HG03196 (cell line): ENCODE measurements around the gene CYB5A.
"Not testable (repeated sequence)": the region's sequence is repeated elsewhere in the genome, so short reads cannot be mapped to it uniquely, and the experiment has no call there.

Experiments used
- ATAC-seq: cut with Tn5 transposase; IDR thresholded peaks from one replicate; pipeline ENCODE4 v1.9.1; 2021; ENCODE audit not compliant: unreplicated experiment

Gene CYB5A, protein sequence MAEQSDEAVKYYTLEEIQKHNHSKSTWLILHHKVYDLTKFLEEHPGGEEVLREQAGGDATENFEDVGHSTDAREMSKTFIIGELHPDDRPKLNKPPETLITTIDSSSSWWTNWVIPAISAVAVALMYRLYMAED

DNA sequence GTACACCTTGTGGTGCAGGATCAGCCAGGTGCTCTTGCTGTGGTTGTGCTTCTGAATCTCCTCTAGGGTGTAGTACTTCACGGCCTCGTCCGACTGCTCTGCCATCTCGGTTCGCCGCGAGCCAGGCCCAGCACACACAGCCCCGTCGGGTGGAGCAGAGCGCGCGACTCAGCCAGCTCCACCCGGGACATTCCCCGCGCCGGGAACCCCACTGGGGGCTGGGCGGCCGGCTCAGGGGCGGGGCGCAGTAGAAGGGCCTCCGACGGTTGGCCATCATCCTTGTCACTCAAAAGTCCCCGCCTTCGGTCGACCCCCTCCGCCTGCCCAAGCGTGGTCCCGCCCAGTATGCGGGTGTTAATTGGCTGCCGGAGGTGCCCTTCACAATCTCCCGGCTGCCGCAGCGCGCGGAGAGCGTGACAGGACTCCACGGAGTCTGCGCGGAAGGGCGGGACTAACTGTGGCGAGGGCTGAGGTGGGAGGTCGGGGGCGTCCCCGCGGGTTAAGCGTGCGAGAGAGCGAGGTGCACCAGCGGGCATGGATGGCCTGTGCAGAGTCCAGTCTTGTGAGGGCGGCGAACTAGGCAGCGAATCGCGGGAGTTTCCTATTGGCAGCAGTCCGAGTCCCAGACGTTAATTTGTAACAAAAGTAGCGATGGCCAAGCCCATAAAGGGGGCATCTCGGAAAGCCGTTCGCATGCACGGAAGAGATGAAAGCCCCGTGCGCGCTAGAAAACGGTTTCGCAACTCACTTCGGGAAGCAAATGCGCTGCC lies at the start of gene CYB5A:
Gene CYB5A, minus strand, starts transcription at position 193 of the 770 bp plus-strand sequence. Its CDS starts 88 bp downstream, at position 105.
- peak; percentile 99 for ATAC-seq

DNA sequence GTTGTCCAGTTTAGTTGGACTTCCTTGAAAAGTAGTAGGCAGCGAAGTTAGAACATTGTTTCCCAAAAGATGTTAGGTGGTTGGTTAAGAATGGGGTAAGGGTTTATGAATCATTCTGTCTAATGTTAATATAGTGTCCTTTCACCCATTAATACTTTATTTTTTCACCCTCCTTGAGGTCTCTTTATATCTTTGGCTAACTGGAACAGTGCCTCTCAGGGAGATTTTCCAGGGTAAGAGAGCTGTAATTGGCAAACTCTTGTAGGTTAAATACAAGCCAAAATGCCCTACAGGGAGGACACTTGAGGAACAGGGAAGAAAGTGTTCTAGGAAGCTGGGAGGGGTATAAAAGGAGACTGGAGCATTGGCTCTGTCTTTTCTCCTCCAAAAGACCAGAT lies 46.1 kb upstream of the CYB5A start:
- no peak for ATAC-seq

DNA sequence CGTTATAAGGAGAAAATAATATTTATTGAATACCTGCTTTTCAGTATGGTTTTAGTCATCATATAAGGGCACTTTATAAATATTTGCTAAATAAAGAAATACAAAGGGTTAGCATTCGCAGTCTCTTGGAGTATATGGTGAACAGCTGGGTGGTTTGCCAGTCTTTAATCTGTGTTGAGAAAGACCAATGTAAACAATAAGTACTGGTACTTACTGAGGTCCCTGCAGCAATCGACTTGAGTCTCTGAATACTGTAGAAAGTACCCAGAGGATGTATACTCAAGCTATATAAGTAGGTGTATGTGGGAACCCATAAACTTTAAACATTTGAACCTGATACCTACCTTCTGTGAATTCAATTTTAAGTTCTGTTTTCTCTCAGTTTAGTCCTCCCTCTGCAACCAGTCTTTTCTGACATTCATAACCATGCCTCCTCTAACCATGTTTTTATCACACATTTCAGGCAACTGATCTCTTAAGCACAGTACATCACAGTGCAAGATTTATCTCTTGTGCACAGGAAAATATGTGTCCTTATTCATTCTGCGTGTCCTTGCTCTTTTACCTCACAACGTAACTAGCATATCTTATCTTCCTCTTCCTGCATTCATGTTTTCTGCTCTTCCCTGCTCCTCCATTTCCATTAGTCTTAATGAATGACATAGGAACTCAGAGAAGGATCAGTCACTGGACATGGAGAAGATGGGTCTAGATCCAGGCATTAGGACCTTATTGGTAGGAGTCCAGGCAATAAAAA lies 45.6 kb upstream of the CYB5A start:
- no peak for ATAC-seq

DNA sequence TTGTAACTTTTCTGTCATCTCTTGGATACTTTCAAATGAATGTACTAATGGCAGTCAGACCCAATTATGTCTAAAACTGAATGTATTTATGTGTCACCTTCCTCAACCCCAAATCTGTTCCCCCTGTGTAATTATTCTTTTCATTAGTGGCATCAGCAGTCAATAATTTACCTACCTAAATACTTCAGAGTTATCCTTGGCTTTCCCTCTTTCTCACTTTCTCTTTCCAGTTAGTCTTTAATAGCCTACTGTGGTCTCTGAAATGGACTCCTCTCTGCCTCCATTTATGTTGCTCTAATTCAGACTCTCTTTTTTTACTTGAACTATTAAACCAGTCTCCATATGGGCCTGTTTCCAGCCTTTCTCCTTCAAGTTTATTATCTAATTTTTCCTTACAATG lies 44.9 kb upstream of the CYB5A start:
- ATAC-seq, result no peak

DNA sequence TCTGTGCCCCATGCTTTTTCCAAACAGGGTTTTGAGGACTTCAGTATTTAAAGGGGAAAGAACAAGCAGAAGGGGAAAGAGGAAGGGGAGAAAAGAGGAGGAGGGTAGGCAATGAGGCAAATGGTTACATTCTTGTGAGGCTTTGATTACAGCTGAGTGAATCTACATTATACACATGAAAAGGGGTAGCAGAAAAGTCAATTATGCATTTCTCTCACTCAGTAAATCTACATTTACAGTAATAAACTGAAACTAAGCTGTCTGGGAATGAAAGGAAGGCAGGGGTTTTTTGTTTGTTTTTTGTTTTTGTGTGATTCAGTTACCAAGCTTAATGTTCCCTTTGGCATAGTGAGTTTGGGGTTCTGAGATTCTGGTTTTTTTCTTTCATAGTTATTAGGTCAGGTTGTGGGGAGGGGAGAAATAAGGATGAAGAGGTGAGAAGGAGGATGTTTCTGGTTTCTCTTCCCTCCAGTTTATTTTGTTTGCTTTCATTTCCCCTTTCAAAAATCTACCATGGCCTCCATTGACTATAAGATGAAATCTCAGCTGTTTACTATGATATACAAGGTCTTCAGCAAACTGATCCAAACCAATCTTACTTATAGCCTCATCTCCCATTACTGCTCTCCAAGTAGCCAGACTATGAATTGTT lies 42.6 kb upstream of the CYB5A start:
- peak; percentile 54 for ATAC-seq

DNA sequence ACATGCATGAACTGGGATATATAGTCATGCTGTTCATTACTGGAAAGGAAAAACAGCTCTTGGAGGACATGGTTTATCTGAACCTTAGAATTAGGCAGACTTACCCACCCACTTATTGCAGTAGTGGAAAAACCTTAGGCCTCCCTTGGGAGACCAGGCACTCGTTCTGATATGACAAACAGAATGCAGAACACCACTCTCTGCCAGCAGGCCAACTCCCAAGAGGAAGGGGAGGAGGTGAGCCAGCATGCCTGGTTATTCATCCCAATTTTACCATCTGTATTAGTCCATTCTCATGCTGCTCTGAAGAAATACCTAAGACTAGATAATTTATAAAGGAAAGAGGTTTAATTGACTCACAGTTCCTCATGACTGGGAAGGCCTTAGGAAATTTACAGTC lies 41.3 kb upstream of the CYB5A start:
- no peak for ATAC-seq

DNA sequence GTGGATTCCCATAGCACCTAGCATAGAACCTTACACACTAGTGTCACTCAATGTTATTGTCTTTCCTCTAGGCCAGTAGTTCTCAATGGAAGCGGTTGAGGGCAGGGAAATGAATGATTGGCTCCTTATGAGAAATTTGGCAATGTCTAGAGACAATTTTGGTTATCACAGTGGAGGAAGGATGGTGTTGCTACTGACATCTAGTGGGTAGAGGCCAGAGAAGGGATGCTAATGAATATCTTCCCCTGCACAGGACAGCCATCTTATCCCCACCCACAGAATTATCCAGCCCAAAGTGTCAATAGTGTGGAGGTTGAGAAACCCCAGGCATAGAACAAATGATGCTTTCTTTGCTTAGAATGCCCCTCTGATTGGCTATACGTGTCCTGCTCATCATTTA lies 39.6 kb upstream of the CYB5A start:
- no peak for ATAC-seq

DNA sequence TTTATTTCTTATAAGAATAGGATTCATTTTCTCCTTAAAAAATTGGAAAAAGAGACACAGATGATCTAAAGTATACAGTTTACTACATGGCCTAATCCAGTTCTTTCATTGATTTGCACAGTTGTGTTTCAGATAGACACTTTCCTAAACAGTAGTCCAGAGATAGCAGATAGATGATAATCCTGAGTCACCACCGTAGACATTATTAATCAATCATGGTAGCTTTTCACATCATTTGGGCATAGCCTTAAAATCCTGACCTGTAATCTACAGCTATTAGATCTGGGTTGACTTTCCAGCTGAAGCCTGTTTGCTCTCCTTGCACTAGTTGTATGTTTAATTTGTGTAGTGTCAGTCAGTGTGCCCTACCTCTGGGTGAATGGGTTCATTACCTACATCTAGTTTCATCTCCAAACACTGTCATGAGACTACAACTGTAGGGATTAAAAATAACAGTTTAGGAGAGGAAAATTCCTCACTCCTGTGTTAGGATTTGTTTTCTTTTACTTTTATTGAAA lies 38.0 kb upstream of the CYB5A start:
- ATAC-seq, result no peak

DNA sequence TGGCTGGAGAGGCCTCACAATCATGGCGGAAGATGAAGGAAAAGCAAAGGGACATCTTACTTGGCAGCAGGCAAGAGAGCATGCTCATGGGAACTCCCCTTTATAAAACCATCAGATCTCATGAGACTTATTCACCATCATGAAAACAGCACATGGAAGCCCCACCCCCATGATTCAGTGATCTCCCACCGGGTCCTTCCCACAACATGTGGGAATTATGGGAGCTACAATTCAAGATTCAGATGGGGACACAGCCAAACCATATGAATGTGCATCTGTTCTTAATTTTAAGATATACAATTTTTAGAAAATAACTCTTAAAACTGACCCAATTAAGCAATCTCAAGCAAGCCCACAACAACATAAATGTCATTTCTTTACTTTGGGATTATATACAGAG lies 36.4 kb upstream of the CYB5A start:
- no peak for ATAC-seq

DNA sequence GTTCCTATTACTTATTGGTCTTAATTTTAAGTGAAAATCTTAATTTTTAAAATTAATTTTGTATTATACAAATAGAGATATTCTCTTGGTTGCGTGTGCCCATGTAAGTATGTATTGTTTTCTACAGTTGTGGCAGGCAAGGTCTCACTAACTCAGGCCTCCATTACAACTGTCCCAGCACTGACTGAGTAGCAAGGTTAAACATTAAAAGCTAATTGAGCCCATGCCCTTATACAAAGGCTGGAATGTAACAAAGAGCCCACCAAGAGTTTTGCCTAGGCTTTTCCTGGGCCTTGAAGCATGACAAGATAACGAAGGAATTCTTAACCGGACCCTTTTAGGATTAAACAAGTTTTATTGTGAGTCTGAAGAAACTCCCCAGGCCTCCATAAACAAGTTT lies 35.0 kb upstream of the CYB5A start:
- not testable (repeated sequence) for ATAC-seq

DNA sequence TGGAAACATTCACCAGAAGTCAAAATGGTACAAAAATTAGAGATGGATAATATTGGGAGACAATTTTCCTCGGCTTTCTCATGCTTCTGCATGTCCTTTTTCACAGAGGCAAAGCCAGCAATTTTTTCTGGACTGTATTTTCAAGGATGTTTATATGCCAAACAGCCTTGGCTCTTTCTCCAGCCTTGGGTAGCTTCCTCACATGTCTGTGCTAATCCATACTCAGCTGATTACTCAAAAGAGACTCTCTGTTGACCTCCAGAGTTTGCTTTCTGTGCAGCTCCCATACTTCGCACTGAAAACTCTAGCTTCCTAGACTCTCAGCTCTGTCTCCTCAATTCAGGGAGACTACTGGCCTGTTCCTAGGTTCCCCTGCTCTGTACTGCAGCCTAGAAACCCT lies 34.5 kb upstream of the CYB5A start:
- no peak for ATAC-seq

DNA sequence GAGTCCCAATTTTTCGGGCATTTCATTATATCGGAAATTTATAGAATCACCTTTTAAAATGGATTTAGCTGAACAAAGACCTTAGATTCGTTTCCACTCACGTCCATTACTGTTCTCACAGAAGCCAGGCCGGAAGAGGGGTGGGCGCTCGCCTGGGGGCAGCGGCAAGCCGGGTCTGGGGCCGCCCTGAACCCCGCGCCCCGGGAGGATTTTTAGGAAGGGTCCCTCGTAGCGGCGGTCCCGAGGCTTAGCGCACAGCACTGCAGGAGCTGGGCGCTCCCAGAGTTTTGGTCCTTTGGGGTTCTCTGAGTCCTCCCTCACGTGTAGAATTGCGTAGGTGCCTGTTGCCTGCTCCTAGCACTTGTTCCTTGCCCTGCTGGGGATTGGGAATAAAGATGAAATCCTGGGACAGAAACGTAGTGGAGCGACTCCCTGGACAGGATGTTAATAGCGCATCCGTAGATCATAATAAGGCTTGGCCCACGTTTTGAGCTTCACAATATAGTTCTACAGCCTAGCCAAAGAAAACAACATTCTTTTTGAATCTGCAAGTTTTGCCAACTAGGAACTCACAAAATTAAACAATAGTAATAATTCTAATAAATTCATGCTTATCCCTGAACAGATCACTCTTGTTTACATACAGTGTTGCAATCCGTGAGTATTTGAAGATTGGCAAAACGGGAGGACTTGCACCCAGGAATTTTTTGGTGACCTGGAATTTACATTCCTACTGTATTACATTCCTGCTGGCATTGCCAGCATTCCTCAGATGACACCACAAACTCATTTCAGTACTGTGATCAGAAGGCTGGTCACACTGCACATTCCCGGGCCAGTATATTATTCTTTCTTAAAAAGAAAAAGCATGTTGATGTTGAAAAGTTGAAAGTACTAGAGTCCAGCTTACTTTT lies 24.8 kb upstream of the CYB5A start:
- no peak for ATAC-seq

DNA sequence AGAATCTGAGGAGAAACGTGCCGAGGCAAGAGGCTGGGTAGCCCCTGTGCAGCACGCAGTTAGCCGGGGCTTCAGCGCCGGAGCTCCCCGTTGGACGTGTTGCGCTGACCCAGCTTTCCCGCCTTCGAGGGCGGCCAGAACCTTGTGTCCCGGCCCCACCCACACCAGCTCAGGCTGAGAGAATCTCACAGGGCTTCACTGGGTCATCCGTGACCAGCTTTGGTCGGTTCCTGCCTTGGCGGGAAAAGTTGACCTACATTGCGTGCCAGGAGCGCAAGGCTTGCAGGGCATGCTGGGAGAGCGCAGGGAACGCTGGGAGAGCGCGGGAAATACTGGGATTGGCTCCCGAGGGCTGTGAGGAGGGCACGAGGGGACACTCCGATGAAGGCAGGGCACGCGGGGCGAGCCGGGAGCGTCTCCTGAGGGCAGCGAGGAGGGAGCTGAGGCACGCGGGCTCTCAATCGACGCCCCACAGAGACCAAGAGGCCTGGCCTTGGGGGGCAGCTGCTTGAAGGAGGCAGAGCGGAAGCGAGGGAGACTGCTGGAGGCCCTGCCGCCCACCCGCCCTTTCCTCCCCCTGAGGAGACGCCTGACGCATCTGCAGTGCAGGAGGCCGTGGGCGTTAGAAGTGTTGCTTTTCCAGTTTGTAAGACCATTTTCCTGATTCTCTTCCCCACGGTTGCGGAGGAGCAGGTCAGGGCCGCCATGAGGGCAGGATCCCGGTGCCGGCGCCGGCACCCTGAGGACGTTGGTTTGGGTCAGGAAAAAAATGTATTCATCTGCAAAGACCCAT lies 23.9 kb upstream of the CYB5A start, which contains the start of gene C18orf63:
Gene C18orf63, plus strand, starts transcription at position 376 of the 793 bp plus-strand sequence. CDS start 2,027 bp downstream, outside the sequence.
- no peak for ATAC-seq

DNA sequence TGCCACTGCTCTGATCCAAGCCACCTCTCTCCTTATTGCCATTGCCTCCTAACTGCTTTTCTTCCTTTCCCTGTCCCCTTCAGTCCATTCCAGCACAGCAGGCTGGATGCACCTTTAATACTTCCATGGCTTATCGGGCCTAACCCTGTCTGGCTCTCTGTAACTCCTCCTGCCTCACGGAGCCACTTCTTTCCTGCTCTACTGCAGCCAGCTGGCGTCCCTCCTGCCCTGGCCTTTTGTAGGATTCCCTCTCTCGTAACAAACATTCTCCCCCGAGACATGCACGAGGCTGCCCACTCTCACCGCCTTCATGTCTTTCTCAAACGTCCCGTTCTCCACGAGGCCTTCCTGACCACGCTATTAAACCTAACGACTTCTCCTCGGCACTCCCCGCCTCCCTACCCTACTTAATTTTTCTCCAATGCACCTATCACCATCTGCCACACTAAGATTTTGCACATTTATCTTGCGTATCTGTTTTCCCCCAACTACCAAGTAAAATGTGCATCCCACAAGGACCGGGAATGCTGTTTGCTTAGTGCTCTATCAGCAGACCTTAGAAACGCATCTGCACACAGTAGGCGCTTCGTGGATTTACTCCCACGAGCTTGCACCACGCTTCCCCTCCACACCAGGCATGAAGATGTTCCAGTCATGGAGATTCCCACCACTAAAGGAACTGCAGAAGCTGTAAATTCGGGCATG lies 23.1 kb upstream of the CYB5A start:
- no peak for ATAC-seq

DNA sequence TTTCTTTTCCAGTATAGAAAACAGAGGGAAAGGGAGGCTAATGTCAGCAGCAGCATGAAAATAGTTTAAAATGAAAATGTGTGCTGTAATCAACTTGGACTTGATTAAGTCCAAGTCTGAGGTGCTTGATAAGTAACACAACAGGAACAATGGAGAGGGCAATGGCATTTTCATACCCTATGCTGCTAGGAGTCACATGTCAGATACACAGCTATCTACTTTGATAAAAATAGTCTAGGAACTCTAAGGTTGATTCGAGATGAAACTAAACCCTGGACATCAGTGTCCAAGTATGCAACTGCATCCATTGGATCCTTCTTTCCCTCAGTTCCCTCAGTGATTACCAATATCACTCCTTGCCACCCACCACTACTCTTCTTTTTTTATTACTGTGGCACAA lies 19.2 kb upstream of the CYB5A start:
- no peak for ATAC-seq

DNA sequence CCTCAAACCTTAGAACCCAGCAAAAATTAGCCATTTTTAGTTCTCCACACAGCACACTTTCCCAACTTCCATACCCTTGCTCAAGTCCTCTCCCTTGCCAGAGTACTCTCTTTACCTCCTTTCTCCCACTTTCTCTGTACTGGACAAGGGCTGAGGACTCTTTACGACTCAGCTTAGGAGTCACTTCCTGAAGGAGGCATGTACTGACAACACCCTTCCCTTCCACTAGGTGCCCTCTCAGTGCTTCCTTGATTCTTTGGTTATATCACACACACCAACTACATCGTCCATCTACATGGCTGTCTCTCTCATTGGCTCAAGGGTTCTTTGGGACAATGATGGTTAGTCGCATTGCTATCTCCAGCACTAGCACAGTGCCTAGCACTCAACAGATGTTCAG lies 18.6 kb upstream of the CYB5A start:
- no peak for ATAC-seq

DNA sequence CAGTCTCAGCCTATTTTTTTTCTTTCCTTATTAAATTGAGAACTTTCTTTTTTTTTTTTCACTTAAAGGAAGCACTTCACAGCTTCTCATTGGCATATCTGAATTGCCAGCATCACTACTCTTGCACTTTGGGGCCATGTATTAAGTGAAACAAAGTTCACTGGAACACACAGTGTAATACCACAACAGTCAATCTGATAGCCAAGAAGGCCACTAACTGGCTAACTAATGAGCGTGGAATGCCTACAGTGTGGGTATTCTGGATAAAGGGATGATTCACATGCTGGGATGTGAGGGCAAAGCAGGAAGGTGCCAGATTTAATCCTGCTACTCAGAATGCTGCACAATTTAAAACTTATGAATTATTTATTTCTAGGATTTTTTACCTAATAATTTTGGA lies 12.2 kb upstream of the CYB5A start:
- no peak for ATAC-seq

DNA sequence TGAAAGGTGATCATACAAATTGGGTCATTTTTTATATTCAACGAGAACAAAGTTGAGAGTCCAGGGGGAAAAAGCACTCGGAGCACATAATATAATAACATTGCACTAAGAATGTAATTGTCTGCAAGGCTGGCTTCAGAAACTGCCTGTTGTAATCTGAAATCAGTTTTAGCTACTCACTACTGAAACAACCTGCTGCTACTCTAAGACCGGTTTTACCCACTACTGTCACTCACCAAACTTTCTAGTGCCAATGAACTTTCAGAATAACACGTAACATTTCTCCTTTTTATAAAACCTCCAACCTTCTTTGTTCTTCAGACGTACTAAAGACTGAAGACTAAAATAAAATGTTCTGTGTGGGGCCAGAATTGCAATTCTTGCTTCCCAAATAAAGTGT lies 11.5 kb upstream of the CYB5A start:
- ATAC-seq, result no peak

DNA sequence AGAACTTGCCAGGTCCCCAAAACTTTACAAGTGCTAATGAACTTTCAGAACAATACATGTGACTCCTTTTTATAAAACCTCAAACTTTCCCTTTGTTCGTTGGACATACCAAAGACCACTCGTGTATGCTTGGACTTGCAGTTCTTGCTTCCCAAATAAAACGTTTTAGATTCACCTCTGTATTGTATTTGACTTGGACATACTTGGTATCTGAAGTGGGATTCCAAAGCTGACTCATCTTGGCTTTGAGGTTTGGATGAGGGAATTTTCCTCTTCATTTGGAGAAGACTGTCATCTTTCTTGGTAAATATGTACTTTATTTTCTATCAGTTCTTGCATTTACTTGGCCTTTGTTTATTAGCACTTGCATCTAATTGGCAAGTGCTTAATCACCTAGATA lies 8.0 kb upstream of the CYB5A start:
- ATAC-seq, result no peak
